GM19452 (cell line): ENCODE measurements around the gene PHC1.
"Not testable (repeated sequence)": the region's sequence is repeated elsewhere in the genome, so short reads cannot be mapped to it uniquely, and the experiment has no call there.

ENCODE experiments used
- ATAC-seq: cut with Tn5 transposase; IDR thresholded peaks from one replicate; pipeline ENCODE4 v1.9.1; 2021; ENCODE audit not compliant: unreplicated experiment

Gene PHC1

GRCh38 chr12:8909752-8910151 lies 4.6 kb upstream of the PHC1 start:
- ATAC-seq: no peak

DNA sequence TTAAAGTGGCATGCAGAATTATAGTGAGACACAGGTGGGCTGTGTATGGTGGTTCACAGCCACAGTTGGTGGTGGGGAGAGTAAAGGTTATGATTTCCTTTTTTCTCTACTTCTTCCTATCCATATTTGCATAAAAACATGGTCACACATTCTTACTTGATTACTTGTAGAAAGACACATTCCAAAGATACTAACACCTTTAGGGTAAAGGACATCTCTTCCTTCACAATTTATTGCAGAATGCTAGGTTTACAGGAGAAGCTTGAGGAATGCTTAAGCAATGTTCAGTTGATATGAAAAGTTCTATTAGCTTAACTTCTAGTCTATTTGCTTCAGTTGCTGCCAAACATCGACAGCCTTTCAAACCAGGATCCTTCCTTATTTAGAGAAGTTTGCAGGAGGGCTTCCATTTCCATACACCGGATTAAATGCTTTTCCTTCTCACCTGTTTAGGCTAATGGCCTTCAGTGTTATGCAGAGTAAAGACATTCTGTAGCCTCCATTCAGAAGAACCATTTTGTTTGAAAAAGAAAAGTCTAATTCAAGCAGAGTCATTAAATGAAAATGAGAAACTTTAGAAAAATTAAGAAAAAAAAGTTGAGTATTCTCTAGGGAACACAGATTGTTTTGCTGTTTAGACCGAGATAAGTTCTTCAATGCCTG lies 2.6 kb upstream of the PHC1 start:
- no peak for ATAC-seq

- ATAC-seq: no peak
These were observed 1.4 kb upstream of the PHC1 start for GRCh38 chr12:8912914-8913313.

DNA sequence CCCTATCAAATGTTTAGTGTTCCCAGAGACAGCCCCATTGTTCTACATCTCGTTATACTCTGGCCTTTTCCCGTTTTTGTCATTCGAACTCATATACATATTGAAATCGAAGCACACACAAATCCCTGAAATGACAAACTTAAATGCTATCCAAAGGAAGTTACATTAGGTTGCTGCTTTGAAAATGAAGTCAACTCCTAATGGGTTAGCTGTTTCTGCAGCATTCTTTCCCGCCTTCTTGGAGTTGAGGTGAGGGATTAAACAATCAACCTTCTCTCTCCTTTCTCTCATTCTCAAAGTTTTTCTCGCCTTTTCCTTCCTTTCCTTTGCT lies 642 bp upstream of the PHC1 start:
- no peak for ATAC-seq

DNA sequence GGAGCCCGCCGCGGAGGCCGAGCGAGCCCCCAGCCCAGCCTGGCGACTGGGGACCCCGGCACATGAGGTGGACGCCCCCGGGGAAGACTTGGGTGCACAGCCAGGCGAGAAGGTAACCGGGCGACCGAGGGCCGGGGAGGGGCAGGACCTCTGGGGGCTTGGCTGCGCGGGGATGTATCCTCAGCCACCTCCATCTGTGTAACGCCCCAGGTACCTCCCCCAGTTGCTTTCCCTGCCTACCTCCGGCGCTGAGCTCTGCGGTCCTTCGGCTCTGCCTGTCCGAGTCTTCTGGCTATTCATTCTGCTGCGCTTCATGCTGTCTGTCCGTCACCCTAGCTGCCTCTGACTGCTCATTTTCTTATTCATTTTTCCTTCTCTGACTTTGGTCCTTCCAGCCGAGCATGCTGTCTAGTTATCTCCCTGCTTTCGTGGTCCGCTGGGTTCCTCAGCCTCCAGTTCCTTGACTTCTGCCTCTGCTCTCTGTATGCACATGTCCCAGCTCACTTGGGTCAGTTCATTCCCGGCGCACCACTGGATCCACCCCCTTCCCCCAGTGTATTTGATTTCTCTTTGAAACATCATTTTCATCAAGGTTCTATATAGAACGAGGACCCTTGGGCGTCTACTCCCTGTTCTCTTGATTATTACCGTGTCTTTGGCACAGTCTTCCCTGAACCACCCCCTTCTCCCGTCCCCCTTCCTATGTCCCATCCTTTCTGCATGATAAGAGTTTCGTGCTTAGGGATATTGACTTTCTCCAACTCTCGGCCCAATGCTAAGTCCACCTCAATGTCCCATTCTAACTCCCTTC lies 612 bp downstream of the PHC1 start:
- ATAC-seq: no peak

GRCh38 chr12:8916154-8916553 lies 1.8 kb downstream of the PHC1 start:
- ATAC-seq: no peak

- no peak for ATAC-seq
These were observed 2.7 kb downstream of the PHC1 start for GRCh38 chr12:8917031-8917430.

GRCh38 chr12:8917751-8918150 lies 3.4 kb downstream of the PHC1 start:
- ATAC-seq: no peak

- not testable (repeated sequence) for ATAC-seq
These were observed 5.3 kb downstream of the PHC1 start for GRCh38 chr12:8919643-8920042.

DNA sequence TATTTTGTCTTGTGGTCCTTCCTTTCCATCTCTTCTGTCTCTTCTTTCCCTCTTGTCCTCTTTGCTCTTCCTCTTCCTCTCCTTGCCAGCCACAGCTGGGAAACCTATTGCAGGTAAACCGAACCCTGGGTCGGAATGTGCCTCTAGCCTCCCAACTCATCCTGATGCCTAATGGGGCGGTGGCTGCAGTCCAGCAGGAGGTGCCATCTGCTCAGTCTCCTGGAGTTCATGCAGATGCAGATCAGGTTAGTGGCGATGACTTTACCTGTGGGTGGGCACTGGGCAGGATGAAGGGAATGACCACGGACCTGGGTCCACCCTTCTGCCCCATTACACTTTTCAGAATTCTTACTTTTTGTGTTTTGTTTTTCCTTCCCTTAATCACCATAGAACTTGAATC lies 8.2 kb downstream of the PHC1 start:
- ATAC-seq: no peak

DNA sequence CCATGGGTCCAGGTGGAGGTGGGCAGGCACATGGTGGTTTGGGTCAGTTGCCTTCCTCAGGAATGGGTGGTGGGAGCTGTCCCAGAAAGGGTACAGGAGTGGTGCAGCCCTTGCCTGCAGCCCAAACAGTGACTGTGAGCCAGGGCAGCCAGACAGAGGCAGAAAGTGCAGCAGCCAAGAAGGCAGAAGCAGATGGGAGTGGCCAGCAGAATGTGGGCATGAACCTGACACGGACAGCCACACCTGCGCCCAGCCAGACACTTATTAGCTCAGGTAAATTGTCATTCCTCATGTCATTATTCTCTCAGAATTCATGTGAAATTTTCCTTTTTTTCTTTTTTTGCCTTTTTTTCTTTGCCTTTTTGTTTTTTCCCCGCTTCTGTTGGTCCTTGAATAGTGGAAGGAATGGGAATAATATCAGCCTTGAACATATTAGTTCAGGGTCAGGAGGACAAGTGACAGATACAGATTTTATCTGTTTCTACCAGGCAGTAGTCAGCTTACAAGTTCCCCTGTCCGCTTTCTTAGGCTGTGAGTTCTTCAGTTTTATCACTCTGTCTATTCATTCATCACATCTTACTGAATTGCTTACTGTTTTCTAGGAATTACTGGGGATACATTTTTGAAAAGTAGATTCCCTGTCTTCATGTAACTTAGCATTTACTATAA lies 16.5 kb downstream of the PHC1 start:
- ATAC-seq: not testable (repeated sequence)

DNA sequence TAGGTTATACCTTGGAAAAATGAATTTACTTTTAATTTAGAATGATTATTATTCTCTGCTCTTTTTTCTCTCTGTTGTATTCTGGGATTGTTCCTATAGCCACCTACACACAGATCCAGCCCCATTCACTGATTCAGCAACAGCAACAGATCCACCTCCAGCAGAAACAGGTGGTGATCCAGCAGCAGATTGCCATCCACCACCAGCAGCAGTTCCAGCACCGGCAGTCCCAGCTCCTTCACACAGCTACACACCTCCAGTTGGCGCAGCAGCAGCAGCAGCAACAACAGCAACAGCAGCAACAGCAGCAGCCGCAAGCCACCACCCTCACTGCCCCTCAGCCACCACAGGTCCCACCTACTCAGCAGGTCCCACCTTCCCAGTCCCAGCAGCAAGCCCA lies 18.2 kb downstream of the PHC1 start:
- ATAC-seq: not testable (repeated sequence)

DNA sequence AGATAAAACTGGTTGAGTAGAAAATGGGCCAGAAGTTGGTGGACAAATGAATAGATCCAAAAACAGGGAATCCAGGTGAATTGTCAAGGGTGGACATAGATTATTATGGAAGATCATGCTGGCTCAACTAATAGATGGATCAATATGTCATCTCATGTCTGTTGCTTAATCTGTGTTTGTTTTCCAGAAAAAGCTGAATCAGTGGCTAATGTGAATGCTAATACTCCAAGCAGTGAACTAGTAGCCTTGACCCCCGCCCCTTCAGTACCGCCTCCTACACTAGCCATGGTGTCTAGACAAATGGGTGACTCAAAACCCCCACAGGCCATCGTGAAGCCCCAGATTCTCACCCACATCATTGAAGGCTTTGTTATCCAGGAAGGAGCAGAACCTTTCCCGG lies 19.8 kb downstream of the PHC1 start:
- not testable (repeated sequence) for ATAC-seq

DNA sequence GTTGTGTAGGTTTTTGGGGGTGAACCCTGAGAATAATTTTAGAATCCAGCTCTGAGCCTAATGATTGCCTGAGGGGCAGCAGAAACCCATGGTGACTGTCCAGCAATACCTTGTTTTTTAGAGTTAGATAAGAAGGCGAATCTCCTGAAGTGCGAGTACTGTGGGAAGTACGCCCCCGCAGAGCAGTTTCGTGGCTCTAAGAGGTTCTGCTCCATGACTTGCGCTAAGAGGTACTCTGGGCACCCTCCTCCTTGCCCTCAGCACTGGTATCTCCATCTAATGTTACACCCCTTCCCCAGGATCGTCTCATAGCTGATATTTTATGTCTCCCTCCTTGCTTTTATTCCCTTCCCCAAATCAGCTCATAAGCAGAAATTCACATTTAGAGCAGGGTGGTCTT lies 22.4 kb downstream of the PHC1 start:
- ATAC-seq: no peak

GRCh38 chr12:8937842-8938442 lies 23.6 kb downstream of the PHC1 start:
- ATAC-seq: not testable (repeated sequence)

DNA sequence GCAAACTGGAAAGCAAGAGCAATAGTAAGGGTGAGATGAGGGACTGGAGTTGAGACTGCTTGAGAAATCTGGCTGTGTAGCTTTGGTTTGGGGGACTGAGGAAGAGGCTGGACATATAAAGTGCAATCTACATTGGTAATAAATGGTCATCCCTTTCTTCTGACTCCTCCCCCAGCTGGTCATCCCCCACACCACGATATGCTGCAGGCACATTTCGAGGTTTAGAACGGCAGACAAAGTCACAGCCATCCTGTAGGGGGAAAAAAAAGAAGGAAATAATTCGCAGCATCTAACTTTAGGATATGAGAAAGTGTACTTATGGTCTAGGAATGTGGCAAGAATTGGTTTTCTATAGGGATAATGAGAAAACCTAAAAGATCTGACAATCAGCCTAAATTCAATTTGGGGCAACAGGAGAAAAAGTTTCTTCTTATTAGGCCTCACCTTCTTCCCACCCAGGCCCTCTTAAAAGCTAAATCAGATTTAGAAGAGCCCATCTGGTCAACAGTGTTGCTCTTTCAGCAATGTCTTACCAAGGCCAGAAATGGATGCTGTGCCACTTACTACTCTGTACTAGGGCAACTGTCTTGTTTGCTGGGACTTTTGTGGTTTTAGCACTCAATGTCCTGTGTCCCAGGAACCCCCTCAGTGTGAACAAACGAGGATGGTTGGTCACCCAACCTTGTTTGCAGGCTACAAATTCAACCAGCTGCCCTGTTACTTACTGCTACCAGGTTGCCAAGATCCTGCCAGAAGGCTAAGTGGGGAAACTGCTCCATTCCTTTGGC lies 27.6 kb downstream of the PHC1 start:
- no peak for ATAC-seq

DNA sequence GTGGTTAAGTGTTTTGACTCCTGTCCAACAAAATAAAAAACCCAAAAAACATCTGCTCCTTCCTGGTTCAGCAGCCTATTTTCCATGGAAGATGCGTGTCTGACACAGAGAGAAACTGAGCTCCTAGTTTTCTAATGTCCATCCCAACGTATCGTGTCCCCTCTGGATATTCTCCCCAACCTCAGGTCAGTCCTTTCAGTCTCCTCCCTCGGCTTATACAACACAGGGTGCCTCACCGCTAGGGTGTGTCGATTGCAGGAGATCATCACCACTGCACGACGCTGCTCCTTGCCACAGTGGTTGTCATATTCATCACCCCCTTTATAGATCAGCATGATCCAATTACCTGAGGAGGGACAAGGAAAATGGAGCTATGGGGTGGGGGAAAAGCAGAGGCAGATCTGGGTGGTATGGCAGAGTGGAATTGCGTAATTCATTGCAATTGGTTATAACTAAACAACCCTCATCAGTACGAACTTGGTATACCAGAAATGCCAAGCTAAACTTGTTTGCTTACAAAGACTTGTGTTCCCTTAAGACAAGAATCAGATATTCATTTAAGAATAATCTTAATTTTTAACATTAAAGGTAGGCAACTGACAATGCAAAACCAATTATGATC lies 29.4 kb downstream of the PHC1 start:
- no peak for ATAC-seq

DNA sequence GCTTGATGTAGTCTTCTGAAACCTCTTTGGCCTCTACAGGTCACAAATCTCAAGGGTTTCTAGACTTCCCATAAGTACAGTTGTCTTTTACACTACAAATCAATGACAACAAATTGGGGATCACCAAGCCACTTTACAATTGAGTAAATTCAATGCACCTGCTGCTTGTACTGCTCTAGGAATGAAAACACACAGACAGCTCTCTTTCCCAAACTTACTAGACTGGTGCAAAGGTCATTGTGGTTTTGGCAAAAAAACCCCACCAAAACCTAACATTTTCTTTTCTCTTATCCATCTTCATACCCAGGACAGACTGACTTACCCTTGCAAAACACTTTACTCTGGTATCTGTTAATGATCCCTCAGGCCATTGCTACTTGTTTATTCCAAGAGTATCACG lies 32.4 kb downstream of the PHC1 start:
- no peak for ATAC-seq

GRCh38 chr12:8947737-8948136 lies 33.4 kb downstream of the PHC1 start:
- no peak for ATAC-seq

DNA sequence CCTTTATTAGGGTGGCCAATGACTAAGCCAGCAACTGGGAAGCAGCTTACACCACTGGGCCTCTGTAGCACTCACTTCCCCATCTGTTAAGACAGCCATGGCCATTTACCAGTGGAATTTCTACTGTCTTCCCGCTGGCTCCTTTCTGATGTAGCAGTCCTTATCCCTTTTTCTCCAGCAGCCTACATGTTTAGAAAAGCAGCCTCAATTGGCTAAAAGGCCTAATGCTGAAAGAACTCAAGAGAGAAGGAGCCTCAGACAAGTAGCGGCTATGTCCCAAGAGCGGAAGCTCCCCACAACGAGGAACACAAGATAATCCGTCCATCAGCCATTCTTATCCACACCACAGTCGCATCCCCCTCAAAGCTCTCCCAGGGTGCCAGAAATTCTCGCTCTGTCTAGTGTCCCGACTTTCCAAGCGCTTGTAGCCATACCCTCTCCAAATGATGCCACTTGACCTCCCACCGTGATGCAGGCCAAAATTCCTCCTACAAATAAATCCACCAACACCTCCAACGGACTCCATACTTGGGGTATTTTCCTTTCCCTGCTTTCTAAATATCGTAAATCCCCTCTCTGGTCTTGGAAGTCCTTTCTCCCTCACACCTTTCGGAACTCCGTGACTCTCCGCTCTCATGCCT lies 34.5 kb downstream of the PHC1 start:
- no peak for ATAC-seq
